ENCODE measurements around the gene GINS3.

Gene GINS3

DNA sequence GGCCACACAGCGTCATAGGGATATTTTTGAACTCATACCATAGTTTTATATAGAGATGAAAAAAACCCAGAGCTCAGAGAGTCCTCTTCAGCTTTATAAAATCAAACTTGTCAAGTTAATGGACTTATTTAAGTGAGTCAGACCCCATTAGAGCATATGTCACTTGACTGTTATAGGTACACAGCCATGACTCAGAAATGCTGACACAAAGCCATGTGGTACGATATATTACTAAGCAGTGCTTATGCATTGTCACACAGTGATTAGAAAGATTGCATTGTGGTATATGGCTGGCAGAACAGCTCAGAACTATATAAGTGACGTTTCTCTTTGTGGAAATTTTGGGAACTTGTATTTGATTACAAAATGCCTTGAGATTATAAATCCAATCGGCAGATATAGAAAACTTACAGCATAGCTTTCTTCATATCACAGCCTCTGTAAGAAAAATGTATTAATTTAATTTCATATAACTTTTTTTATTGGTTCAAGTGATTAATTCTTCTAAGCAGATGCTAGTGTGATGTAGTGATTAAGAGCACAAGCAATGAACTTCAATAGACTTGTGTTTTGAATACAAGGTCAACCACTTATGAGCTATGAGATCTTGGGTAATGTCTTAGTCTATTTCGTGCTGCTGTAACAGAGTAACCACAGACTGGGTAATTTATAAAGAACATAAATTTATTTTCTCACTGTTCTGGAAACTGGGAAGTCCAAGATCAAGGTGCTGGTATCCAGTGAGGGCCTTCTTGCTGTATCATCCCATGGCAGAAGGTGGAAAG lies 25.8 kb upstream of the GINS3 start:
- 75 to 79% methylated on average over 1 to 2 of the region's 5 CpGs for WGBS, 2 experiments (ENCODE audit: insufficient coverage in 2 of 2)
- Histone ChIP-seq H3K4me1 (ENCODE audit: control insufficient read depth, insufficient read depth, low read length, poor library complexity, severe bottlenecking) (no peaks in the 10 kb centered on the region), H3K36me3 (ENCODE audit: control insufficient read depth, insufficient read depth, low read length) (no peaks in the 10 kb centered on the region), H3K27ac (ENCODE audit: low read depth, low read length, severe bottlenecking) (no peak overlapping the region), H3K9me3 (ENCODE audit: control insufficient read depth, low read length) (no peaks in the 10 kb centered on the region), H3K4me3 (ENCODE audit: extremely low read depth, insufficient read depth, low read length, poor library complexity, severe bottlenecking) (no peak overlapping the region)

DNA sequence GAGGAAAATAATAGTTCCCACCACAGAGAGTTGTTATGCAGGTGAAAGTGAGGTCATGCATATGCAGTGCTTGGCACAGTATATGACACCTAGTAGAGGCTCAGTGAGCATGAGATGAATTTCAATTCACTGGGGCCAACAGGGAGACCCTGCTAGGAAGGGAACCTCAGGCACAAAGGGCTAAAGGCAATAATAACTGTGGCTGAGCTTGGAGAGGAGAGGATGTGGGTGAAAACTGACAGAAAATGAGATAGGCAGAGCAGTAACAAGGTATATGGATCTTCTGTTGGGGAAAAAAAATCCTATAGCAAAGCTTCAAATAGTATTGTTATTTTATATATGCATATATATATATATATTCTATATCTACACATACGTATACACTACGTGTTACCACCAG lies 25.0 kb upstream of the GINS3 start:
- no peaks in the 10 kb centered on the region for H3K36me3 ChIP-seq (ENCODE audit: control insufficient read depth, insufficient read depth, low read length)
- H3K4me3 ChIP-seq (ENCODE audit: extremely low read depth, insufficient read depth, low read length, poor library complexity, severe bottlenecking), result no peak overlapping the region
- H3K27ac ChIP-seq (ENCODE audit: low read depth, low read length, severe bottlenecking), result no peak overlapping the region
- no CpG with 5 or more reads among the region's 2 CpGs for WGBS, 2 experiments (ENCODE audit: insufficient coverage in 2 of 2)
- H3K9me3 ChIP-seq (ENCODE audit: control insufficient read depth, low read length), result no peaks in the 10 kb centered on the region
- no peaks in the 10 kb centered on the region for H3K4me1 ChIP-seq (ENCODE audit: control insufficient read depth, insufficient read depth, low read length, poor library complexity, severe bottlenecking)

DNA sequence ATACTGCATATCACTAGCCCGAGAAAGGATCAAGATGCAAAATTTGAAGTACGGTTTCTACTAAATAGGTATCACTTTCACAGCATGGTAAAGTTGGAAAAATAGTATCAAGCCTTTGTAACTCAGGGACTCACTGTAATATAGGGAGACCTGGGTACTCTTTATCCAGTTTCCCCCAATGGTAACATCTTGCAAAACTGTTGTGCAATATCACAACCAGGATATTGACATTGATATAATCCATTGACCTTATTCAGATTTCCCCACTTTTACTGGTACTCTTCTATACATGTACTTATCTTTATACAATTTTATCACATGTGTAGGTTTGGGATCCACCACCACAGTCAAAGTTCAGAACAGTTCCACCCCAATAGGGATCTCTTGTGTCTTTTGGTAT lies 20.4 kb upstream of the GINS3 start:
- no peaks in the 10 kb centered on the region for H3K9me3 ChIP-seq (ENCODE audit: control insufficient read depth, low read length)
- WGBS, 2 experiments (ENCODE audit: insufficient coverage in 2 of 2), result 80 to 86% methylated on average over 1 of the region's 2 CpGs
- H3K27ac ChIP-seq (ENCODE audit: low read depth, low read length, severe bottlenecking), result no peak overlapping the region
- H3K4me1 ChIP-seq (ENCODE audit: control insufficient read depth, insufficient read depth, low read length, poor library complexity, severe bottlenecking), result no peaks in the 10 kb centered on the region
- H3K36me3 ChIP-seq (ENCODE audit: control insufficient read depth, insufficient read depth, low read length), result no peaks in the 10 kb centered on the region
- H3K4me3 ChIP-seq (ENCODE audit: extremely low read depth, insufficient read depth, low read length, poor library complexity, severe bottlenecking), result no peak overlapping the region

DNA sequence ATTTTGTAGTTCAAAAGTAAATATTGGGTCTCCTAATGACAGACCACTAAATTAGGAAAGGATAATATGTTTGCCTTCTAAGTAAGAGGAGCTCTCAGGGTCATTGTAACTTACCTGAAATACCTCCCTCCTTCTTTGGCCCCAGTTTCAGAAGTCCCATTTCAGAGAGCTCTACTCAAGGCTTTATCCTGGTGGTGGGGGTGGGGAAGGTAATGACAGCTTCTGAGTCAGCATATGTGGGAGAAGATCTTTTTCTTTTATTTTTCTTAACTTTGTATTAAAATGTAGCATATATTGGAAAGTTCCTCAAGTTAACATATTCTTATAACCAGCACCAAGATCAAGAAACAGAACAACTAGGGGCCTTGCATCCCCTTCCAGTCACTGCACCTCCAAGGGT lies 16.9 kb upstream of the GINS3 start:
- Histone ChIP-seq H3K9me3 (ENCODE audit: control insufficient read depth, low read length) (no peaks in the 10 kb centered on the region), H3K27ac (ENCODE audit: low read depth, low read length, severe bottlenecking) (no peak overlapping the region), H3K4me1 (ENCODE audit: control insufficient read depth, insufficient read depth, low read length, poor library complexity, severe bottlenecking) (no peaks in the 10 kb centered on the region), H3K4me3 (ENCODE audit: extremely low read depth, insufficient read depth, low read length, poor library complexity, severe bottlenecking) (no peak overlapping the region), H3K36me3 (ENCODE audit: control insufficient read depth, insufficient read depth, low read length) (no peaks in the 10 kb centered on the region)

DNA sequence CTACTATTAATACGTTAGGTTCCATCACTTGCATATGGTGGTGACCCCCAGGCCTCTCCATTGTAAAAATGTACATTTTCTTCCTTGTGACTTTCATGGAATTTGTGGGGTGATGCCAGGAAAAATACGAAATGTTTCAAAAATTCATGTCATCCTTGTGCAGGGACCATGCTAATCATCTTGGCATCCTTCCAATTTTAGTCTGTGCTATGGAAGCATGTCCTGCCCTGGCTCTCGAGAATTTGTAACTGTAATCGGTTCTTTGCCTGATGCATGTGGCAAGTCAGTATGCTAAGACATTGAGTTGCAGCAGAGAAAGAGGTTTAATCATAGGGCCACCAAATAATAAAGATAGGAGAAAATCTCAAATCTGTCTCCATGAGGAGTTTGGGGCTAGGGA lies 14.3 kb upstream of the GINS3 start:
- 78 to 94% methylated on average over 2 to 3 of the region's 4 CpGs for WGBS, 2 experiments (ENCODE audit: insufficient coverage in 2 of 2)
- H3K9me3 ChIP-seq (ENCODE audit: control insufficient read depth, low read length), result no peaks in the 10 kb centered on the region

DNA sequence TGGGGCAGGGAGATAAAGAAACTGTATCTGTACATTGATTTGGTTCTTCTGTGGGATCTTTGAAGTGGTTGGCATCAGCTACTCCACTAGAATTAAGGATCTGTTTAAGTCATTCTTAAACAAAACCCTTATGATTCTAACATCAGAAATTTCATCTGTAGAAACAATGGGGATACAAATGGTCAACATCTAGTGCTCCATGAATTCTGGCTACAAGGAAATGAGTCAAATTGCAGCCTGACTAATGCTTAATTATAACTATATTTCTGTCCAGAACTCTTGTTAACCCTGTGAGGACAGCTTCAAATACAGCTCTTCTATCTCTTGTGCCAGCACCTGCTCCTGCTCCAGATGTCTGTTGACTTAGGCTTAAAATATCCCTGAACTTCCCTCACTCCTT lies 13.9 kb upstream of the GINS3 start:
- Histone ChIP-seq H3K4me1 (ENCODE audit: control insufficient read depth, insufficient read depth, low read length, poor library complexity, severe bottlenecking) (no peaks in the 10 kb centered on the region), H3K36me3 (ENCODE audit: control insufficient read depth, insufficient read depth, low read length) (no peaks in the 10 kb centered on the region), H3K9me3 (ENCODE audit: control insufficient read depth, low read length) (no peaks in the 10 kb centered on the region), H3K27ac (ENCODE audit: low read depth, low read length, severe bottlenecking) (no peak overlapping the region), H3K4me3 (ENCODE audit: extremely low read depth, insufficient read depth, low read length, poor library complexity, severe bottlenecking) (no peak overlapping the region)

More for the DNA sequence above, 14.3 kb upstream of the GINS3 start:
- Histone ChIP-seq H3K4me1 (ENCODE audit: control insufficient read depth, insufficient read depth, low read length, poor library complexity, severe bottlenecking) (no peaks in the 10 kb centered on the region), H3K4me3 (ENCODE audit: extremely low read depth, insufficient read depth, low read length, poor library complexity, severe bottlenecking) (no peak overlapping the region), H3K36me3 (ENCODE audit: control insufficient read depth, insufficient read depth, low read length) (no peaks in the 10 kb centered on the region), H3K27ac (ENCODE audit: low read depth, low read length, severe bottlenecking) (no peak overlapping the region)

DNA sequence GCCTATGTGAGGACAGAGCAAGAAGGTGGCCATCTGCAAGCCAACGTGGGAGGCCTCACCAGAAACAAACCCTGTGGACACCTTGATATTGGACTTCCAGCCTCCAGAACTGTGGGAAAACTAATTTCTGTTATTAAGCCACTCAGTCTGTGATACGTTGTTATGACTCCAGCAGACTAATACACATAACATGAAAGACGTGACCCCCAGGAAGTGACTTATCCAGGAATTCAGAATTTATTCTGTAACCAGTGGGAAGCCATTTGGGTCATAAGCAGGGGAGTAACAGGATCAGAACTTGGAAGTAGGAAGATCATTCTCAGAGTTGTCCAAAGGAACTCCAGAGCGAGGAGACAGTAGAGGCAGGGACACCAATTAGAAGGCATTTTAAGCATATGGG lies 12.5 kb upstream of the GINS3 start:
- Histone ChIP-seq H3K36me3 (ENCODE audit: control insufficient read depth, insufficient read depth, low read length) (no peaks in the 10 kb centered on the region), H3K27ac (ENCODE audit: low read depth, low read length, severe bottlenecking) (no peak overlapping the region), H3K4me1 (ENCODE audit: control insufficient read depth, insufficient read depth, low read length, poor library complexity, severe bottlenecking) (no peaks in the 10 kb centered on the region), H3K4me3 (ENCODE audit: extremely low read depth, insufficient read depth, low read length, poor library complexity, severe bottlenecking) (no peak overlapping the region), H3K9me3 (ENCODE audit: control insufficient read depth, low read length) (no peaks in the 10 kb centered on the region)
- WGBS, 2 experiments (ENCODE audit: insufficient coverage in 2 of 2), result 92 to 94% methylated on average over 2 to 3 of the region's 4 CpGs

DNA sequence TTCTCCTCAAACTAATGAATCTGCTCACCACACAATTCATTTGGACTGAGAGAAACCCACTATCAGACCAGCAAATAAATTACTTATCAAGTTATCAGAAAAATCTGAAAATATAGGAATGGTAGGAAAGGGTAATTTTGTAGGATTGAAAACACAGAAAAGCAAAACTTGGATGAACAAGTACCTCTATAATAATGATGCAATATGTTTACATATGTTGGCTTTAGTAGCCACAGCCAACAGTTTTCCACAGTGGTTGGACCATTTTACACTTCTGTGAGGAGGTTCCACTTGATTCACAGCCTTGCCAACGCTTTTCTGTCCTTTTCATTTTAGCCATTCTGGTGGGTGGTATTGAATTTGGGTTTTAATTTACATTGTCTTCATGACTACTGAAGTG lies 10.6 kb upstream of the GINS3 start:
- H3K9me3 ChIP-seq (ENCODE audit: control insufficient read depth, low read length), result no peaks in the 10 kb centered on the region
- H3K4me3 ChIP-seq (ENCODE audit: extremely low read depth, insufficient read depth, low read length, poor library complexity, severe bottlenecking), result no peak overlapping the region
- H3K27ac ChIP-seq (ENCODE audit: low read depth, low read length, severe bottlenecking), result no peak overlapping the region
- H3K36me3 ChIP-seq (ENCODE audit: control insufficient read depth, insufficient read depth, low read length), result no peaks in the 10 kb centered on the region
- no CpG with 5 or more reads among the region's 1 CpG for WGBS, 2 experiments (ENCODE audit: insufficient coverage in 2 of 2)
- no peaks in the 10 kb centered on the region for H3K4me1 ChIP-seq (ENCODE audit: control insufficient read depth, insufficient read depth, low read length, poor library complexity, severe bottlenecking)

DNA sequence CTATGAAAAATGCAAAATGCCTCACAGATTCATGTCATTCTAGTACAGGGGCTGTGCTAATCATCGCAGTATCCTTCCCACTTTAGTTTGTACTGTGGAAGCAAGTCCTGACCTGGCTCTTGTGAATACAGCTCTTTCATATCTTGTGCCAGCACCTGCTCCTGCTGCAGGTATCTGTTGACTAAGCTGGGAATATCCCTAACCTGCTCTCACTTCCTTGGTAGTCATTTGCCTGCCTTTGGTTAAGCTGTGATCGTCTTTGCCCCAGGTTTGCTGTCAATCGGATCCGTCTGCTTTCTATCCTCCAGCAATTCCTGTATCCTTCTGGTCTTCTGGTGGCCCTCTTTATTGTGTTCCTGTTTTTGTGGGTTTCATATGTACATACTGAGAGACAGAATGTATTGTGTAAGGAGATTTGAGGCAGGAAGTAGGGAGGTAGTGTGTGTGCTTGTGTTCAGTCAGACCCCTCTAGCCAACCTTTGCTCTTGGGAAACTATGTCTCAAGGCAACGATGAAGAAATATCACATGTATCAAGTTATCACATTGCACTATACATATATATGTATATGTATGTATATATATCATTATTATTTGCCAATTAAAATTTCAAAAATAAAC lies 7.7 kb upstream of the GINS3 start:
- Histone ChIP-seq H3K4me3 (ENCODE audit: extremely low read depth, insufficient read depth, low read length, poor library complexity, severe bottlenecking) (no peak overlapping the region), H3K9me3 (ENCODE audit: control insufficient read depth, low read length) (no peaks in the 10 kb centered on the region), H3K36me3 (ENCODE audit: control insufficient read depth, insufficient read depth, low read length) (no peaks in the 10 kb centered on the region), H3K4me1 (ENCODE audit: control insufficient read depth, insufficient read depth, low read length, poor library complexity, severe bottlenecking) (no peaks in the 10 kb centered on the region), H3K27ac (ENCODE audit: low read depth, low read length, severe bottlenecking) (no peak overlapping the region)
- 93 to 100% methylated on average over 1 to 2 of the region's 5 CpGs for WGBS, 2 experiments (ENCODE audit: insufficient coverage in 2 of 2)

DNA sequence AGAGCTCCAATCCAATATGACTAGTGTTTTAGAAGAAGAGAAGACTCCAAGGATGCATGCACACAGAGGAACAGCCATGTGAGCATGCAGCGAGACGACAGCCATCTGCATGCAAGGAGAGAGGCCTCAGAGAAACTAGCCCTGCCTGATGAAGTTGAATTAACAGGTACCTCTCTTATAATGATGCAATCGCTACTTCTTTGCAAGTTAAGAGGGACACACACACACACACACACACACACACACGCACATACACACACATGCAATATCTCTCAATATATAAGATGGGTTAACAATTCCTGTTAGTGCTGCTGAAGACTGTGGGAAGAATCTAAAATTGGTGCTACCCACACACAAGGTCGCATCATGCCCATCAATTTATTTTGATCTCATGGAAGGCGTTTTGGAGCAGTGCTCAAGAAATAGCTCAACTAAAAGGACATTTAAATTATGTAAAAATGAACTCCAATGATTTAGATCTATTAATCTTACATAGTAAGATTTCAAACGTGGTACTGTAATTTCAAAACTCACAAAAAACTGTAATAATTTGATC lies 7.0 kb upstream of the GINS3 start:
- no peak overlapping the region for H3K4me3 ChIP-seq (ENCODE audit: extremely low read depth, insufficient read depth, low read length, poor library complexity, severe bottlenecking)
- no peak overlapping the region for H3K27ac ChIP-seq (ENCODE audit: low read depth, low read length, severe bottlenecking)
- 68 to 100% methylated on average over 2 of the region's 7 CpGs for WGBS, 2 experiments (ENCODE audit: insufficient coverage in 2 of 2)
- H3K4me1 ChIP-seq (ENCODE audit: control insufficient read depth, insufficient read depth, low read length, poor library complexity, severe bottlenecking), result no peaks in the 10 kb centered on the region
- H3K36me3 ChIP-seq (ENCODE audit: control insufficient read depth, insufficient read depth, low read length), result no peaks in the 10 kb centered on the region
- no peaks in the 10 kb centered on the region for H3K9me3 ChIP-seq (ENCODE audit: control insufficient read depth, low read length)

DNA sequence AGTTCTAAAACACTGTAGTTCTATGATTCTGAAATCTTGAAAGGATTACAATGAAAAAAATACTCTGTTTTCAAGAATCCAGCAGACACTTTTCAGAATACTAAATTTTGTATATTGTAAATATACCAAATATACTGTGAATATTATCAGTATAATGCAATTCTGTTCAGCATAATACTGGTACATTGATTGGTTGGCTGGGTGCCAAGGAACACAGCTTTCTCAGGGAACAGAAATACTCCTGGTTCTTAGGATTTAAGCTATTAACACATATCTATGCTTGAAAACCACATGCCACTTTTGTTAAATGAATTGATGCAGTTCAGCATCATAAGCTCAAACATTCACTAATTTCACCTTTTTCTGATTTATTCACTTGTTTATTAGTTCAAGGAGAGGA lies 2.5 kb upstream of the GINS3 start:
- H3K4me1 ChIP-seq (ENCODE audit: control insufficient read depth, insufficient read depth, low read length, poor library complexity, severe bottlenecking), result no peaks in the 10 kb centered on the region
- no peaks in the 10 kb centered on the region for H3K36me3 ChIP-seq (ENCODE audit: control insufficient read depth, insufficient read depth, low read length)
- no peaks in the 10 kb centered on the region for H3K9me3 ChIP-seq (ENCODE audit: control insufficient read depth, low read length)
- no peak overlapping the region for H3K4me3 ChIP-seq (ENCODE audit: extremely low read depth, insufficient read depth, low read length, poor library complexity, severe bottlenecking)
- no peak overlapping the region for H3K27ac ChIP-seq (ENCODE audit: low read depth, low read length, severe bottlenecking)

Measured in mesodermal cell (in vitro differentiated cells).